HG02884 (cell line): ENCODE data around the gene SARDH.
"Not testable (repeated sequence)": the region's sequence is repeated elsewhere in the genome, so short reads cannot be mapped to it uniquely, and the experiment has no call there.

ENCODE experiments used
- ATAC-seq: cut with Tn5 transposase; IDR thresholded peaks from one replicate; pipeline ENCODE4 v1.9.1; 2021; ENCODE audit warnings: mild to moderate bottlenecking, moderate library complexity; ENCODE audit not compliant: unreplicated experiment

The SARDH gene

GRCh38 chr9:133777068-133777791 is 39.1 kb upstream of the SARDH start:
- no peak for ATAC-seq

- ATAC-seq: no peak
Observed at GRCh38 chr9:133775951-133776905, 38.1 kb upstream of the SARDH start.

- no peak for ATAC-seq
Observed at GRCh38 chr9:133775291-133775690, 37.1 kb upstream of the SARDH start.

- ATAC-seq: no peak
Observed at GRCh38 chr9:133774799-133775198, 36.6 kb upstream of the SARDH start.

GRCh38 chr9:133773889-133774655 is 35.9 kb upstream of the SARDH start:
- no peak for ATAC-seq

- ATAC-seq: no peak
Observed at GRCh38 chr9:133772581-133772980, 34.4 kb upstream of the SARDH start.

- ATAC-seq: no peak
Observed at GRCh38 chr9:133771486-133772482, 33.6 kb upstream of the SARDH start.

- ATAC-seq: no peak
Observed at GRCh38 chr9:133770076-133770777, 32.1 kb upstream of the SARDH start.

GRCh38 chr9:133769511-133770075 is 31.4 kb upstream of the SARDH start:
- ATAC-seq: no peak

GRCh38 chr9:133768859-133769510 is 30.8 kb upstream of the SARDH start:
- no peak for ATAC-seq

GRCh38 chr9:133768371-133768858 is 30.3 kb upstream of the SARDH start:
- no peak for ATAC-seq

GRCh38 chr9:133767625-133768024 is 29.5 kb upstream of the SARDH start:
- ATAC-seq: no peak

- no peak for ATAC-seq
Observed at GRCh38 chr9:133767008-133767407, 28.9 kb upstream of the SARDH start.

GRCh38 chr9:133766234-133766633 is 28.1 kb upstream of the SARDH start:
- ATAC-seq: not testable (repeated sequence)

GRCh38 chr9:133763272-133764183 is 25.4 kb upstream of the SARDH start:
- no peak for ATAC-seq

GRCh38 chr9:133762488-133763271 is 24.5 kb upstream of the SARDH start:
- ATAC-seq: no peak
